H1 (cell line): ENCODE data around the gene FRMD6. TPM values are rescaled to one million over a fixed set of nuclear protein-coding genes. Genes with fewer than 3 reads are reported as not detected.

ENCODE experiments used
- CTCF ChIA-PET: fragments of 300-600 bp; sonication (Branson Sonifier 250); formaldehyde crosslinking; loops from one replicate; lab custom pipeline; 2021; ENCODE audit not compliant: partially characterized antibody; lab: Charles Lee
- POLR2A ChIA-PET: fragments of 300-600 bp; sonication (Branson Sonifier 250); formaldehyde crosslinking; loops from one replicate; lab custom pipeline; 2021; ENCODE audit warnings: inconsistent platforms; ENCODE audit not compliant: partially characterized antibody; lab: Charles Lee
- DNase-seq, 2 experiments: peaks; one replicate each; pipeline versions ENCODE4 v3.0.0 to v3.0.0-alpha.2; 2010 to 2022; ENCODE audit warnings: low spot score in 2 of 2, low read depth in 1 of 2, mixed read lengths in 1 of 2
- FAIRE-seq: peaks from 2 replicates; lab custom pipeline; 2011; peaks lifted over from hg19 to GRCh38; lab: Jason Lieb, UNC
- H2AFZ ChIP-seq: 2 replicates; pipeline ENCODE4 v1.8.1; 2012; ENCODE audit warnings: low read length, inconsistent platforms
- H2AK5ac ChIP-seq: 2 replicates; pipeline ENCODE4 v1.6.1; 2013; ENCODE audit warnings: low read depth, low read length
- H2BK120ac ChIP-seq: replicated peaks from 2 replicates; pipeline ENCODE3; 2013; ENCODE audit warnings: low read depth, low read length, inconsistent platforms
- H2BK12ac ChIP-seq: 2 replicates; pipeline ENCODE4 v1.6.1; 2013; ENCODE audit warnings: low read depth, low read length
- H2BK15ac ChIP-seq: 2 replicates; pipeline ENCODE4 v1.6.1; 2013; ENCODE audit warnings: low read length
- H2BK20ac ChIP-seq: 2 replicates; pipeline ENCODE4 v1.6.1; 2013; ENCODE audit warnings: low read length
- H2BK5ac ChIP-seq: 2 replicates; pipeline ENCODE4 v1.6.1; 2013; ENCODE audit warnings: low read depth, low read length
- H3K14ac ChIP-seq: 2 replicates; pipeline ENCODE4 v1.6.1; 2013; ENCODE audit warnings: inconsistent platforms; ENCODE audit not compliant: insufficient read length
- H3K18ac ChIP-seq: 2 replicates; pipeline ENCODE4 v1.6.1; 2013; ENCODE audit warnings: low read length; ENCODE audit errors: extremely low read depth
- H3K23ac ChIP-seq: 2 replicates; pipeline ENCODE4 v1.6.1; 2013; ENCODE audit warnings: inconsistent platforms; ENCODE audit not compliant: insufficient read length
- H3K23me2 ChIP-seq: 2 replicates; pipeline ENCODE4 v1.6.1; 2013; ENCODE audit warnings: low read depth, low read length
- H3K27ac ChIP-seq: 2 replicates; pipeline ENCODE4 v1.6.1; 2011; ENCODE audit warnings: low read depth, low read length, inconsistent platforms
- H3K27me3 ChIP-seq, 4 experiments: replicated peaks in 1 of 4; 1 replicate in 1 of 4; 2 replicates in 3 of 4; pipeline versions ENCODE4 v1.6.1 to v1.8.1; 2011 to 2013; ENCODE audit warnings: low read length in 3 of 4, mild to moderate bottlenecking in 3 of 4, inconsistent platforms in 2 of 4, mixed read lengths in 2 of 4, moderate library complexity in 1 of 4; ENCODE audit not compliant: control insufficient read depth in 3 of 4, insufficient read depth in 3 of 4; ENCODE audit errors: extremely low read depth in 1 of 4
- H3K36me3 ChIP-seq, 4 experiments: 2 replicates each; pipeline versions ENCODE4 v1.6.1 to v1.8.1; 2011 to 2013; ENCODE audit warnings: mild to moderate bottlenecking in 4 of 4, low read length in 3 of 4, moderate library complexity in 2 of 4, control low read depth in 1 of 4, inconsistent platforms in 1 of 4; ENCODE audit not compliant: insufficient read depth in 4 of 4, control insufficient read depth in 2 of 4
- H3K4ac ChIP-seq: replicated peaks from 2 replicates; pipeline ENCODE3; 2013; ENCODE audit warnings: low read length, low read depth, mixed read lengths, inconsistent platforms; ENCODE audit not compliant: insufficient read length
- H3K4me1 ChIP-seq, 4 experiments: replicated peaks in 1 of 4; 1 replicate in 1 of 4; 2 replicates in 3 of 4; pipeline versions ENCODE4 v1.6.1 to v1.8.1; 2011 to 2013; ENCODE audit warnings: low read length in 3 of 4, inconsistent platforms in 2 of 4, mixed read lengths in 1 of 4; ENCODE audit not compliant: insufficient read depth in 4 of 4, control insufficient read depth in 3 of 4
- H3K4me2 ChIP-seq, 2 experiments: 2 replicates each; pipeline versions ENCODE4 v1.6.1 to v1.8.1; 2011 to 2013; ENCODE audit warnings: low read depth in 2 of 2, low read length in 2 of 2, control low read depth in 1 of 2, inconsistent platforms in 1 of 2, mild to moderate bottlenecking in 1 of 2; ENCODE audit not compliant: insufficient read depth in 1 of 2
- H3K4me3 ChIP-seq, 4 experiments: fragments of 200-600, 300-600 bp in 1 of 4; sonication (generic), shearing (Covaris generic), sonication (Bioruptor Twin) in 1 of 4; 2 replicates each; pipeline versions ENCODE4 v1.5.1 to v1.8.1; 2011 to 2016; ENCODE audit warnings: low read length in 4 of 4, low read depth in 3 of 4, control low read depth in 2 of 4, inconsistent platforms in 2 of 4, mild to moderate bottlenecking in 2 of 4, mixed read lengths in 1 of 4, moderate library complexity in 1 of 4; ENCODE audit not compliant: insufficient read depth in 2 of 4; ENCODE audit errors: extremely low read depth in 1 of 4
- H3K56ac ChIP-seq: replicated peaks from 2 replicates; pipeline ENCODE3; 2013; ENCODE audit warnings: low read depth, mild to moderate bottlenecking, mixed read lengths, low read length, inconsistent platforms; ENCODE audit not compliant: insufficient read length
- H3K79me1 ChIP-seq: 2 replicates; pipeline ENCODE4 v1.6.1; 2013; ENCODE audit warnings: low read depth, low read length, control low read depth
- H3K79me2 ChIP-seq, 2 experiments: 2 replicates each; pipeline versions ENCODE4 v1.6.1 to v1.8.1; 2012 to 2013; ENCODE audit warnings: low read length in 2 of 2, mild to moderate bottlenecking in 2 of 2, inconsistent platforms in 1 of 2; ENCODE audit not compliant: insufficient read depth in 2 of 2, control insufficient read depth in 1 of 2
- H3K9ac ChIP-seq, 4 experiments: replicated peaks in 1 of 4; 1 replicate in 1 of 4; 2 replicates in 3 of 4; pipeline versions ENCODE4 v1.6.1 to v1.8.1; 2011 to 2013; ENCODE audit warnings: low read depth in 3 of 4, low read length in 3 of 4, control low read depth in 2 of 4, mild to moderate bottlenecking in 2 of 4, moderate library complexity in 2 of 4, inconsistent platforms in 1 of 4; ENCODE audit errors: extremely low read depth in 1 of 4
- H3K9me3 ChIP-seq, 2 experiments: 2 replicates each; pipeline versions ENCODE4 v1.6.1 to v1.8.1; 2012 to 2013; ENCODE audit warnings: mild to moderate bottlenecking in 2 of 2, moderate library complexity in 2 of 2, control low read depth in 1 of 2, inconsistent platforms in 1 of 2, low read depth in 1 of 2, low read length in 1 of 2, mixed read lengths in 1 of 2; ENCODE audit not compliant: insufficient read depth in 2 of 2
- H4K20me1 ChIP-seq, 2 experiments: replicated peaks in 1 of 2; 2 replicates each; pipeline versions ENCODE3 to v1.8.1; 2011 to 2013; ENCODE audit warnings: inconsistent platforms in 2 of 2, low read length in 2 of 2, mild to moderate bottlenecking in 1 of 2; ENCODE audit not compliant: insufficient read depth in 2 of 2, control insufficient read depth in 1 of 2
- H4K5ac ChIP-seq: 2 replicates; pipeline ENCODE4 v1.6.1; 2013; ENCODE audit warnings: low read length, low read depth, mixed read lengths, inconsistent platforms; ENCODE audit not compliant: insufficient read length
- H4K8ac ChIP-seq: 2 replicates; pipeline ENCODE4 v1.8.0; 2013; ENCODE audit warnings: mild to moderate bottlenecking, moderate library complexity, low read length, inconsistent platforms; ENCODE audit not compliant: insufficient read depth; ENCODE audit errors: extremely low read depth
- H4K91ac ChIP-seq: replicated peaks from 2 replicates; pipeline ENCODE3; 2013; ENCODE audit warnings: low read length, mixed read lengths, inconsistent platforms; ENCODE audit not compliant: insufficient read length
- BCL11A ChIP-seq, 2 experiments: IDR thresholded peaks; one replicate each; pipeline ENCODE4 v1.6.1; 2011; ENCODE audit warnings: low read depth in 2 of 2, low read length in 2 of 2, mild to moderate bottlenecking in 2 of 2
- EGR1 ChIP-seq: IDR thresholded peaks from 2 replicates; pipeline ENCODE4 v1.6.1; 2011; ENCODE audit warnings: low read depth, low read length, borderline replicate concordance
- MAX ChIP-seq: IDR thresholded peaks from 2 replicates; pipeline ENCODE4 v1.6.1; 2012; ENCODE audit warnings: inconsistent platforms
- RBBP5 ChIP-seq: IDR thresholded peaks from 2 replicates; pipeline ENCODE4 v1.7.1; 2012; ENCODE audit warnings: low read depth, mild to moderate bottlenecking, inconsistent platforms, low read length, moderate library complexity, borderline replicate concordance
- SP2 ChIP-seq: IDR thresholded peaks from 2 replicates; pipeline ENCODE4 v1.6.1; 2012; ENCODE audit warnings: mild to moderate bottlenecking, low read length, inconsistent platforms
- SRF ChIP-seq: IDR thresholded peaks from 2 replicates; pipeline ENCODE4 v1.6.1; 2011; ENCODE audit warnings: mild to moderate bottlenecking, low read depth, low read length, moderate library complexity
- TEAD4 ChIP-seq: IDR thresholded peaks from 2 replicates; pipeline ENCODE4 v1.6.1; 2012; ENCODE audit warnings: low read depth, low read length, inconsistent platforms, mixed read lengths
- YY1 ChIP-seq: IDR thresholded peaks from 2 replicates; pipeline ENCODE4 v1.6.1; 2011; ENCODE audit warnings: low read depth, mild to moderate bottlenecking, low read length
- whole genome bisulfite sequencing, 2 experiments: shearing (Covaris generic) in 1 of 2; methylation state at CpG; one replicate each; pipeline versions ENCODE4 v1.1.6 to v1.1.7; 2013 to 2015; ENCODE audit warnings: low lambda C conversion rate in 2 of 2, mixed read lengths in 2 of 2, inconsistent platforms in 1 of 2, low coverage in 1 of 2, missing lambda C conversion rate in 1 of 2; ENCODE audit not compliant: insufficient replicate concordance in 2 of 2, insufficient coverage in 1 of 2, insufficient read length in 1 of 2; ENCODE audit errors: extremely low coverage in 1 of 2, missing lambda C conversion rate in 1 of 2; 5-methylcytosine and 5-hydroxymethylcytosine counted together
- polyA plus RNA-seq, 7 experiments: library from polyadenylated mRNA; depleted of rRNA in 3 of 7; stranded (reverse) in 5 of 7; unstranded in 2 of 7; fragments of >200 nt in 5 of 7; fragments of 200-250 nt in 2 of 7; gene quantifications; 1 replicate in 5 of 7; 2 replicates in 1 of 7; 4 replicates in 1 of 7; pipeline versions ENCODE4 v1.2.1 to v1.2.3, GENCODE V29; 2011 to 2013; ENCODE audit warnings: missing spikeins in 2 of 7, mixed read lengths in 2 of 7
- total RNA-seq: library from RNA; stranded (reverse); fragmentation: NEBNext Ultra II Directional; extraction: Animal tissue kit (Norgen Biotek cat#: 25700); gene quantifications from 2 replicates; pipeline ENCODE4 v1.2.1, GENCODE V29; 2021
- TF ChIP-seq, protein P1 (sequence below), 3 experiments: IDR thresholded peaks; 1 replicate in 2 of 3; 2 replicates in 1 of 3; pipeline versions ENCODE4 v1.5.1 to v1.6.1; 2011; ENCODE audit warnings: low read length in 3 of 3, mild to moderate bottlenecking in 3 of 3, inconsistent platforms in 2 of 3, low read depth in 1 of 3, moderate library complexity in 1 of 3; ENCODE audit not compliant: insufficient read depth in 1 of 3; ENCODE audit errors: control extremely low read depth in 1 of 3

Gene FRMD6
- total and polyA plus RNA-seq, 2 of the 8 experiments (the other 6 are each of a cell fraction or from before 2014, with no cell fraction given) = 5.4 to 23.7 TPM

DNA sequence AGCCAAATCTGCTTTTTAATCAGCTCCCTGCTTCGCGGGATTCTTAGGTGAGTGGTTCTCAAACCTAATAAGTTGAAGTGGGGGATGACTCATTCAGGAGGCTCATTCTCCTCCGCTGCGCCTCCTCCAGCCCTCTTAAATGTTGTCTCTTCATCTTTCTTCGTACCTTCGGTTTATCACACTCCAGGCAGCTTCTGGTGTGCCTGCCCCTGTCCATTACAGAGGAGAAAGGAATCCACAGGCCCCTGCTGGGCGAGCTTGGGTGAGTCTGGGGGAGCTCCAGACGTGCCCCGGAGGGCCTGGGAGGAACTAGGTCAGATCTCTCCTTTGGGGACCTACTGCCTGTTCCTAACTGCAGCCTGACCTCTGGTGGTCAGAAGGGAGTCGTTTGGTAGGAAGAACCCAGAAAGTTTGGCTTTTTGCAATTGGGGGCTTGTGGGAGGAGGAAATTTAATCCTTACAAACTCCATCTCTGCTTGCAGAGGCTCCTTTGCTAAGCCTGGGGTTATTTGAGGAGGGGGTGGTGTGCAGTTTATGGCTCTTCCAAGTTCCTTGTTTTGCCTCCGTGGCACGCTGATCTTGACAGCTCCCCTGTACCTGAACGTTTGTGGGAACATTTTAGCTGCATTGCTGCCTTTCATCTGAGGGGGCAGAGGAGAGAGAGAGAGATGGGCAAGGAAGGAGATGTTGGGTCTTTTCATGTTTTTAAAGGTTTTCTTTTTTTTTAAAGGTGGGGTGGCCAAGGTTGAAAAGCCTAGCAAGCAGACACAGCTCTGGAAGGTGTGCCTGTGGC, 124.6 kb downstream of the FRMD6 start:
- Histone ChIP-seq H3K79me1 (no peaks in the 10 kb centered on the region), H4K91ac (no peak overlapping the region), H3K36me3 (no peaks in the 10 kb centered on the region), H3K4me3 (peak overlapping the region in 1 of 4 experiments; percentile 31; a peak in 1 of 8 replicates), H3K9me3 (no peaks in the 10 kb centered on the region), H2BK12ac (no peak overlapping the region), H3K23me2 (no peaks in the 10 kb centered on the region), H3K14ac (no peak overlapping the region), H4K8ac (0 out of 2 replicates have a peak overlapping the region, but pooled peaks have one; percentile 0), H3K18ac (peak overlapping the region; percentile 15; the same call in 1 of the 2 replicates), H3K4ac (no peak overlapping the region), H2AFZ (peak overlapping the region; percentile 80), H2AK5ac (no peak overlapping the region), H2BK5ac (no peak overlapping the region), H4K5ac (no peak overlapping the region), H2BK20ac (no peak overlapping the region), H3K4me2 (peak overlapping the region; percentile 9 to 46; a peak in 3 of 4 replicates), H4K20me1 (no peaks in the 10 kb centered on the region), H3K4me1 (no peaks in the 10 kb centered on the region; a peak in 1 of 7 replicates), H2BK15ac (no peak overlapping the region), H3K27me3 (no peaks in the 10 kb centered on the region), H3K23ac (no peak overlapping the region), H3K9ac (no peak overlapping the region), H2BK120ac (no peak overlapping the region), H3K56ac (no peak overlapping the region), H3K79me2 (no peaks in the 10 kb centered on the region), H3K27ac (no peak overlapping the region)
- ChIA-PET CTCF (interaction anchor here (0.5 to 6.6 kb wide), 69 partner anchors 10 to 767 kb away, joined by 3 to 144 read pairs (median 4); partner anchors contain the start of gene FRMD6), POLR2A (interaction anchor here (0.6 kb wide), 1 partner anchor 470 kb away, joined by 3 read pairs; no protein-coding TSS in a partner anchor)
- WGBS, 2 experiments = 48% methylated on average over 13 of the region's 13 CpGs; no CpG with 5 or more reads in 1 of the 2 experiments
- FAIRE-seq (peak; percentile 81), DNase-seq (peak; percentile 43 to 81)
- no peak for TF ChIP-seq SRF
- TF ChIP-seq YY1 = no peak
- TF ChIP-seq SP2 = no peak
- TF ChIP-seq BCL11A (IDR thresholded peaks at IDR 0.05; ENCODE audit: low read depth in 2 of 2, low read length in 2 of 2) = no peak
- no peak for TF ChIP-seq MAX
- TF ChIP-seq RBBP5 = no peak
- TF ChIP-seq, protein P1, sequence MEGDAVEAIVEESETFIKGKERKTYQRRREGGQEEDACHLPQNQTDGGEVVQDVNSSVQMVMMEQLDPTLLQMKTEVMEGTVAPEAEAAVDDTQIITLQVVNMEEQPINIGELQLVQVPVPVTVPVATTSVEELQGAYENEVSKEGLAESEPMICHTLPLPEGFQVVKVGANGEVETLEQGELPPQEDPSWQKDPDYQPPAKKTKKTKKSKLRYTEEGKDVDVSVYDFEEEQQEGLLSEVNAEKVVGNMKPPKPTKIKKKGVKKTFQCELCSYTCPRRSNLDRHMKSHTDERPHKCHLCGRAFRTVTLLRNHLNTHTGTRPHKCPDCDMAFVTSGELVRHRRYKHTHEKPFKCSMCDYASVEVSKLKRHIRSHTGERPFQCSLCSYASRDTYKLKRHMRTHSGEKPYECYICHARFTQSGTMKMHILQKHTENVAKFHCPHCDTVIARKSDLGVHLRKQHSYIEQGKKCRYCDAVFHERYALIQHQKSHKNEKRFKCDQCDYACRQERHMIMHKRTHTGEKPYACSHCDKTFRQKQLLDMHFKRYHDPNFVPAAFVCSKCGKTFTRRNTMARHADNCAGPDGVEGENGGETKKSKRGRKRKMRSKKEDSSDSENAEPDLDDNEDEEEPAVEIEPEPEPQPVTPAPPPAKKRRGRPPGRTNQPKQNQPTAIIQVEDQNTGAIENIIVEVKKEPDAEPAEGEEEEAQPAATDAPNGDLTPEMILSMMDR (IDR thresholded peaks at IDR 0.05; ENCODE audit: control extremely low read depth in 1 of 3, insufficient read depth in 1 of 3, low read depth in 1 of 3, low read length in 3 of 3) = peak; percentile 51 to 87 (median 79)
- no peak for TF ChIP-seq EGR1
- TF ChIP-seq TEAD4 = no peak
